NK-92 (cell line): ENCODE measurements around the gene CNIH1.
A peak's percentile ranks its signal among the peaks of the same experiment; 100 is the strongest.

Source experiments
- DNase-seq: peaks from one replicate; lab custom pipeline; 2025; ENCODE audit not compliant: unreplicated experiment; lab: John Stamatoyannopoulos, UW

The CNIH1 gene

DNA sequence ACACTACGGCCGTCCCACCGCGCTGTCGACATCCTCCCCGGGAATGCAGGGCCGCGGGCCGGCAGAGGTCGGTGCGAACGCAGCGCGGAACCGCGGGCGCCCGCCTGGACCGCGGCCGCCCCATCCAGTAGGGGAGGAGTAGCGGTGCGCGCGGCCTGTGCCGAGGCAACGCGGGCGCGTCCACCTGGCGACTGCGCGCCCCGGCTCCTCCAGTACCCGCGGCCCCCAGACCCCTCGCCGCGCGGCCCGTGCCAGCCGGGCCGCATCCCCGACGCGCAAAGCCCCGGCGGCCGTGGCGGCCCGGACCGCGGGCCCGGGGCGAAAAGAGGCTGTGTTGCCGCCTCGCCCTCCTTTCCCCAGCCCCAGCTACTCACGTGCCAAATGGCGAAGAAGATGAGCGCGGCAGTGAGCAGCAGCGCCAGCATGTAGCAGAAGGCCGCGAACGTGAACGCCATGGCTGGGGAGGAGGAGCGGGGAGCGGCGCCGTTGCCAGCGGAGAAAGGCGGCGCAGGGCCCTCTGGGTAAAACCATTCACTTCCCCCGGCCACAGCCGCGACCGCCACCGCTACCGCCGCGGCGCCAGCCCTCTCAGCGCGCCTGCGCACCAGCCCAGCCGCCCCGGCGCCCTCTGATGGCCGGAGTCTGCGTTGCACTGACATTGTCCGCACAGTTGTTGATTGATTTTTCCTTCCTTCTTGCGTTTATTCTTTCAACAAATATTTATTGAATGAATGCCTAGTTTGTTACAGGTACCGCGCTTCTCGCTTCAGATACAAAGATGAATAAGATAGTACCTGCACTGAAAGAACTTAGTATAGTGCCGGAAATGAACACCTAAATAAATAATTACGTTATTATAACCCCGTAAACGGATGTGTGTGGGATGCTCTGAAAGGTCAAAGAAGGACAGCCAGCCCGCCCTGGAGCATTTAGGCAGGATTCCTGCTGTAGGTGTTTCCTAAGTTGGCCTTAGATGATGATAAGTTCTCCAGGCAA, at the start of gene CNIH1:
Gene CNIH1, minus strand, starts transcription at position 502 of the 996 bp plus-strand sequence. Its CDS starts 47 bp downstream, at position 455.
- DNase-seq: peak; percentile 49

DNA sequence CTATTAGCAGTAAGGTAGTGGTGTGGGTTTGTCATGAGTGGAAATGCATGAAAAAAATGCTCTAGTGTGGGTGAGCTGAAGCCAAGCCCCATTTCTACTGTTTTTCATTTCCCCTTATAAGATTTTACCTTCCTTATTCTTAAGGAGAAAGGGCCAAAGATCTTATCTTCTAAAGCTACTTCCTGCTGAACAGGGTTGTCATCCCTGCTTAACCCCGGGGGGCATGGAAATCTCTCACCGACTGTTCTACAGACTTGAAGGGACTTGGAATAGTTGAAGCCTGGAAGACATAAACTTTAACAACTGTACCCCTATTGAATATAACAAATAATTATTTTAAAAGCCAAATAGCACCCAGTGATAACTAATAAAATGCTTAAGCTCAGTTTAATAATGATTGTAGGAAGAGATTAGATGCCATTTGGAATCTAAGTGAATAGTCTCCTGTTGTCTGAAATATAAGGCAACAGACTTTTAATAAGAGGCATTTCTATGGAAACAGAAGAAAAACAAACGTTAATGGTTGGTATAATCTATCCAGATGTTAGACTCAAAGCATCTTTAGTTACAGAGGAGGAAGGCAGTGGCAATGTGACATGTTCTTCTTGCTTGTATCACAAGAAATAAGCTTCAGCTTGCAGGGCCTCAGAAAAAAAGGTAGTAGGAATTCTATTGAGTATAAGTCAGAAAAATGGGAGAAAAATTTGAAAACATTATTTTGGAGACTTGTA, 49.4 kb upstream of the CNIH1 start:
- no peak for DNase-seq

DNA sequence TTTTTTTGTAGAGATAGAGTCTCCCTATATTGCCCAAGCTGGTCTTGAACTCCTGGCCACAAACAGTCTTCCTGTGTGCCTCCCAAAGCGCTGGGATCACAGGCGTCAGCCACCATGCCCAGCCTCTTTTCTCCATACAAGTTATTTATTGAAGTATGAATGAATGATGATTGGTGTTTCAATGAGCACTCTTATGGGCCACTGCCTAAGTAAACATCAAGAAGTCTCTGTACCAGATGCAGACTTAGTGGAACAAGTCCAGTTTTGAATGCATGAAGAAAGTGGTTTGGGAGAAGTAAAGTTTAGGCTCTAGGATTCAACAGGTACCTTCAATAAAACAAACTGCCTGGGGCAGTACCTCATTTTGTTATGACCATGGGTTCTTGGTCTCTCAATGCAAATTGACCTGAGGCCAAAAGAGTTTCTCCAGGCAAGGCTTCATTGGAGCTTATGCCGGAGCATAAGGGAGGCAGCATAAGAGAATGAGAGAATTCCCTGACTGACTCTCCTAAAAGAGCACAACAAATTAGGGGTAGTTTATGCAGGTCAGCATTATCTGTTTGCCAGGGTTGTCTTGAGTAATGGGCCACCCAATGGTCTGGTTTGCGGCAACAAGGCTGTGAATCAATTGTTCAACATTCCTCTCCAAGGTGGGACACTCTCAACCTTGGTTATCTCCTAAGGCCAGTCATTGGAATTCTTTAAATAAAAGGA, 48.7 kb upstream of the CNIH1 start:
- DNase-seq: no peak

DNA sequence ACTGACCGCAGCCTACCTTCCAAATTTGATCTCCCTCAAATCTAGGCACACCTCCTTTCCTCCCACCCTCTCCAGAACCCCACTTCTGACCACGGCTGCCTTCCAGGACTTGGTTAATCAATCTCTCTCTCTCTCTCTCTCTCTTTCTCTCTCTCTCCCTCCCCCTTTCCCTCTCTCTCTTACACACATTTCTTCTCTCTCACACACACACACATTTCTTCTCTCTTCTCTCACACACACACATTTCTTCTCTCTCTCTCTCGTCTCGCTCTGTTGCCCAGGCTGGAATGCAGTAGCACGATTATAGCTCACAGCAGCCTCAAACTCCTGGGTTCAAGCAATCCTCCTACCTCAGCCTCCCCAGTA, 48.1 kb upstream of the CNIH1 start:
- no peak for DNase-seq

DNA sequence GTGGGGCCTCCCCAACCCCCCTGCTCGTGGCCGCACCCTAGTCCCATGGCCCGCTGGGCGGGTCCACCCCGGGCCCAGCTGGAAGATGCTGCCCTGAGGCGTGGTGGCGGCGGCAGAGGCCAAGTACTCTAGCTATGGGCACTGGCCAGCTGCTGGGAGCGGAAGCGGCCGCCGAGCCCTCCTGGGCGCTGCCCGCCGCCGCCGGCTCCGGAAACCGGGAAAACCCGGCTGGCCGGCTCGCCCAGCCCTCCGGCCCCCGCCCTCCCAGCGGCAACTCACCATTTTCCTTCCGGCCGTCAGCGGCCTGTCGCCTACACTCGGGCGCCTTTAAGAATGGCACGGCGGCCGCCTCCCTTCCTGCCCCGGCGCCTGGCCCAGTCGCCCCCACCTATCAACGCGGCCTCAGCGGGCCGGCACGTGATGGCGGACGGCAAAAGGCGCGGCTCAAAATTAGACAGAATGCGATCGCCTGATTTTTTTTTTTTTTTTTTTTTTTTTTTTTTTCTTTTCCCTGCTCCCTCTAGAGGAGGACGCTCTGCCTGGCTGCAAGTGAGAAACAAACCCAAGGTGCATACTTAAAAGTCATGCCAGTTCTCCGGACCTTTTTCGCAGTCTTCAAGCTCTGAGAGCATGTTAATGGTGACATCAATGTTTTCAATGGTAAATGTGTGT, 47.6 kb upstream of the CNIH1 start, which contains the start of gene GMFB:
Gene GMFB, minus strand, starts transcription at position 335 of the 672 bp plus-strand sequence. Its CDS starts 53 bp downstream, at position 282.
- DNase-seq: peak; percentile 20

DNA sequence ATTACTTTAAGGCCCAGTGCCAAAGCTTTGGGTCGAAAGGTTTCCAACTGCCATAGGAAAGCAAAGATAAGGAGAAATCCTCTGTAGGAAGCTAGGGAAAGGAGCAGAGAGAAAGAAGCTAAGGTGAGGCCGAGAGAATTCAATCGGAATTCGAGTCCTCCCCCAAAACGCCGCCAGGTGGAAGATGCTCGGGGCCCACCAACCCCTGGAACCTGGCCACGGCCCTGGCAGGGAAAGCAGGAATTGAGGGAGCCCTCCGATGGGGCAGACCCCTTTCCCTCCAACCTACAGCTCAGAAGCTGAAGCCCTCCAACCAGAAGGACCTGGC, 47.1 kb upstream of the CNIH1 start:
- DNase-seq: no peak

DNA sequence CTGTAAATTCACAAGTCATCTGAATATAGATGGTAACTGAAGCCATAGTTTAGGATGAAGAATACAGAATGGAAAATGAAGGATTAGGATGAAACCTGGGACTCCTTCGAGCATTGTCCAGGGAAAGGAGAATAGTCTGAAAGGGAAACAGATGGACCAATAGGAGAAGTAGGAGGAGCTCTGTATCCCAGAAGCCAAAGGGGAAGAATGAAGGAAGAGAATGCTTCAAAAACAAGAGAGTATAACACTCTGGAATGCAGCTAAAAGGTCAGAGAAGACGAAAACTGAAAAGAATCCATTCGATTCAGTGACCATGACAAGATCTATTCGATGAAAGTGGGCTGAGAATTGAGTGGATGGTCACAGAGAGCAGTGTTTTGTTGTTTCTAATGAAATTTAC, 46.6 kb upstream of the CNIH1 start:
- no peak for DNase-seq

DNA sequence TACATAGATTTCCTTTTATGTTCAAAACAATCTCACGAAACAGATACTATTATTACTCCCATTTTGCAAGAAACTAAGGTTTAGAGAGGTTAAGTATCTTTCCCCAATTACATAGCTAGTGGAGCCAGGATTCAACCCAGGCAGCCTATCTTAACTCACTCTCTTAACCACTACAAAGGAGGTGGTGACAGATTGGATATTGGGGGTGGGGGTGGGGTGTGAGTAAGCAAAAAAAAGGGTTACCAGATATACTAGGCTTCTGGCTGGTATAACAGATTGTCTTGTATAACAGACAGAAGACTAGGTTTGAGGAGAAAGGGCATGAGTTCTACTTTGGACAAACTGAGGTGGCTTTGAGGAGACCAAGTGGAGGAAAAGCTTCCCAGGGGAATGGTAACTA, 45.5 kb upstream of the CNIH1 start:
- no peak for DNase-seq

DNA sequence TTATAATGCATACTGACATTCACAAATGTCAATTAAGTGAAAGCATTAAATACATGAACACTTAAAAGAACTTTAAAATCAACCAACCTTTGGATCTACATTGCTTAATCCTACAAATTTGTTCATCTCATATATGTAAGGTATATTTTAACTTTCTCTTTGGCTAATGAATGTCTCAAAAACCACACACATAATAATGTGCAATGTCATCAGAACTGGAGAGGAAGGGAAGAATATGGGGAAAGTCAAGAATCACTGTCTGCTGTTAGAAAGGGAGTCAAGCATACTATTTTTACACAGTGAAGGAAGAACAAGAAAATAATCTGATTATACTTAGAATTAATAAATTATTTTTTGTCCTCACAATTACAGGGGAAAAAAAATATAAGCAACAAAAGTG, 42.7 kb upstream of the CNIH1 start:
- no peak for DNase-seq

DNA sequence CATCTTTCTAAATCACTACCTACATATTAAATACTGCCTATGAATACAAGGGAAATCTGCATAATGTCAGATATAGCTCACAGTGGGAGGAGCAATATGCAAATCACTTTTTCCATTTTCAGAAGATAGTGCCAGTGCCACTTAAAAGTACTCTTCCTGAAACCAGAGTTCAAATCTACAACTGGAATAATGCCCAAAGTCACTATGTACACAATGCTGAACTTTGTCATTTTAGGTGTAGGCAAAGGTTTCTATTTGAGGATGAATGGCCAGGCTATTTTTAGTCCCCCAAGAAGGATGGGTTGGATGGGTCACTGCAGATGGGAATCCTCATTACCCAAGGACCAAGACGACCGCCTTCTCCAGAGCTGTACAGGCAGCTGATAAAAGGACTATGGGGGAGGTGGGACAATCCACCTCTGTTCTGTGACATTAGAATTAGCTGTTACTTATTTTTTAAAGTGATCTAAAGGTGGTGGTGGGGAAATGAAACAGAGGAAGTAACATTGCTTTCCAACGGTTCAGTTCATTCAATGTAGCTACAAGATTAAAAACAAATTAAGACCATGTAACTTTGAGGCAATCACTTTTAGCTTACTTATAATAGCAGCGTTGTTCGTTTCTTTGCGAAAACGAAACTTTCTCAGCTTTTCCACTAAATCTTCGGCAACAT, 42.0 kb upstream of the CNIH1 start:
- no peak for DNase-seq

DNA sequence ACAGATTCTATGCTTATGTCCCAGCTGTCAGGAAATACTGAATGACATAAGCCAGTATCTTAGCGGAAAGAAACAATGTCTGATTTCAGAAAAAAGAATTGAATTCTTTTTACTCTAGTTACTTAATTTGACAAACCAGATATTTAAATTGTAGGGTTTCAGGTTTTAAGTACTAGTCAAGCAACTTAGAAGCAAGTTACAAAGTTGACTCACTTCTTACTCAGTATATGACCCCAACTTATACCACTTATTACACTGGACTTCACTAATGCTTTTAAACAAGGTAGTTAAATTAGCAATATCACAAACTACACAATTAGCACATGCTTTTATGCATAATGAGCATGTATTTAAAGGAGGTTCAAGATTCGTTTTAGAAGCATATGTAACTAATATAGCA, 40.5 kb upstream of the CNIH1 start:
- no peak for DNase-seq

DNA sequence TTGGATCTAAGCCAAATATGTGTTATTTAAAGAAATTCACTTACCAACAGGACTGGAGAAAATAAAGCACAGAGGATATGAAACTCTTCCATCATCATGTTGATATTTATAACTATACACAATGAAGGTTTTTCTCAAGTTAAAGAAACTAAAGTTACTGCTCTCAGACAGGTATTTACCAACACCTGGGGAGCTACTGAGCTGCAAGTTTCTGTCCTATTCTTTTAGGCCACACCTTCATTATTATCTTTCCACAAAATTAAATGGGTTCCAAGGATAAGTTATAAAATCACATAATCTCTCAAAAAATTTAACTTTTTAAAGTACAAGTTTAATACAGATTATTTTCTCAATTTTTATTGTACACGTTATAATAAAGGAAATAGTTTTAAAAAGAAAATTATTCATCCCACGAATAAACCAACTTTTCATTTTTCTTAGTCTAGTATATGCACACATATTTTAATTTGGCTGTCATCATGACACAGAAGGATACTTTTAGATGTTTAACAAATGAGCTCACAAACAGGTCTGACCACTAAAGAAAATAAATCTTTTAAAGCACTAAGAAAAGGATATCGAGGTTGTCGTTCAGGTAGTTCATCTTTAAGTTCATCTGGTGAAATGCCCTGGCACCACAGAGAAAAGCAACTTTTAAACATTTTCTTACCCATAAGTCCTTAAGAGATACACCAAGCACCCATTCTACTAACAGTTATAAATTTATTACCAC, 39.8 kb upstream of the CNIH1 start:
- DNase-seq: no peak

DNA sequence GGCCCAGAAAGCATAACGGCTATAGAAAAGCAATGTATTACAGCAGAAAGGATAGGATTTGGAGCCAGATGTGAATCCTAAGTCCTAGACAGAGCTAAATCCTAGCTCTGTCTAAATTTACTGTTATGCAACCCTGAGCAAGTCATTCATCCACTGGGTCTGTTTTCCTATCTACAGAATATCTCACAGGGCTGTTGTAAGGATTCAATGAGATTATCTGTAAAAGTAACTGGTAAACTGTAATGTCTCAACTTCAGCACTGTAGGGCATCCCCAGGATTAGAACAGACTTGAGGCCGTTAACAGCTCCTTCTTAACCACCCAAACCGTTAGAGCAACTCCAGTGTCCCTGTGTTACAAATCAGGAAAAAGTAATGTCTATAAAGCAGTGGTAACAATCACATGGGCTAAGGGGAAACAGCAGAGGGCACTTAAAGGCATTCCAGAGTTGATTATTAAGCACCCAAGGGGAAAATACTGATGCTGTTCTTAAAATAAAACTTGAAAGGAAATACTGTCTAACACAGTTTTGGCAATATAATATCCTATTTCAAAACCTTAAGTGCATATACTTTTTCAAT, 37.6 kb upstream of the CNIH1 start:
- no peak for DNase-seq

DNA sequence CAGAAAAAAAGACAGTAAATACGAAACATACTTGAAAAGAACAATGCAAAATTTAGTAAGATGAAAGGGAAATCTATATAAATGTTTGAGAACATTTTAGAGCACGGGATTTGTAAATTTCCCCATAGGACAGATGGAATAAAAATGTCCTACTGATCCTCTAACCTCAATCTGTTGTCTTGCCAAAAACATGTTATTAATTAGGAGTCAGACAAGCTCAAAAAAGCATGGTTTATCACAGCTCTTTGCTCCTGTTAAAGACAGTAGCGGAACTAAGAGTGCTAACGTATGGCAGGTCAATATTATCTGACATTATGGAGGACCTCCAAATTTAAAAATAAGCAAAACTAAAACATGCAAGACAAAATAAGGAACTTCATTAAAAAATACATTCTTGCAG, 34.7 kb upstream of the CNIH1 start:
- no peak for DNase-seq

DNA sequence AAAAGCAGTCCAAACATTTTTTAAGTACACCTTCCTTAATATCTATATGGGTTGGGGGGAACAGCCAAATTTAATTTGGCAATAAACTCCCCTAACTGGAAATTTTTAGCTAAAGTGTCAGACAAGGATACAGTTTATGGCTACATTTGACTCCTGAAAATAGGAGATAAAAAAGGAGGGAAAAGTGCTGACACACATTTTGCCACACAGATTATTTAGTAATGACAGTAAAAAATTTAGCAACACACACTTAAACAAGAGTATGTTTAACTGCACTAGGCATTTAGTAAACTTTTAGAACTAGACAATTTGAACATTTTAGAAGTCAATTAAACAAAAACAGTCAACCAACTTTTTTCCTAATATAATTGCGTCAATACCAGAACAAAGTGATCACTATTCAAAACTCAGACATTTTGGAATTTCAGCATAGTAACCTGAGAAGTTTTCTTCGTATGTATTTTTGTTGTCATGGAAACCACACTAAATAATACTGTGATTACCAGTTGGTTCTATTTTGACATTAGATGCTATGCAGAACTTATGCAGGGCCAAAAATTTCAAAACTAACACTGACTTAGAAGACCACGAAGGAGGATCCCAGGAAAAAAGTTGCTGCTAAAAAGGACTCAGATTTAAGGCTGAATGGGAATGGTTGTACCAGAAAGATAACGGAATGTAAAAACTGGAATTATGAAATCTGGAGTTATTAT, 34.2 kb upstream of the CNIH1 start:
- no peak for DNase-seq

DNA sequence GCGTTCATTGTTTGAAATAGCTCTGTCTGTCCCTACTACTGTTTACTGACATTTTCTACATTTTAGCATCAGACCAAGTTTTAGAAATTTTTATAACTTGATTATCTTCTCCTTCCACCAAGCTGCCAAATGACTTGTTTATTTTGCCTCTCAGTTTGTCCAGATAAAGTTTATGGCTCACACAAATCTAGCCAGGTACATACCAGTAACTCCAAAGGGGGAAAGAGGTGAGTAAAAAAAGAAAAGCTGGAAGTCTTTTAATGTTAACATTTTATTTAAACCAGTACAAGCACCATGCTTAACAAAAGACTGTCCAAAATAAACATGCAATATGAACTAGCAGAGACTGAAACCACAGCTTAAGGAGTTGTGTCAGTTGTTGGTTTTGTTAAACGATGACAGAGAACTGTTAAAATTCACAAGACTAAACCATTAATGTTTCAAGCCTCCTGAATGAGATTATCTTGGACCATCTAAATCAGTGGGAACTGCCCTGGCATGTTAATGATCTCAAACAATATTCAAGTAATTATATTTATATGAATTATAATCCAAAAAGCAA, 33.1 kb upstream of the CNIH1 start:
- no peak for DNase-seq

DNA sequence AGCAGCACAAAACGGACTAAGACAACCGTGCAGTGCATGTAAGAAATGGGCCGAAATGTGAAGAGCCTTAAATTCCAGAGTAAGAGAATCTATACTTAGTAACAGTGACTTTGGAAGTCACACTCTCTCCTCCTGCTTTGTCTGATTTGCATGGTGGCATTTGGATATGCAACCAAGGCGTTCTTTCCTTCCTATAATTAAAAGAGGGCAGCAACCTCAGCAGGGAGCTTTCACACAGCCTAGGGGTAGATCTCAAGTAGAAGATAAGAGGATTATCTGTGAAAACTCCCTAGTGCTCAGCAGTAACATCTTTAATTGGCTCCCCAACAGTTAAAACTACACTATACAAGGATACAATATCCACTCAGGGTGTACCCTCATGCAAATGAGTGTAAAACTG, 31.1 kb upstream of the CNIH1 start:
- no peak for DNase-seq

DNA sequence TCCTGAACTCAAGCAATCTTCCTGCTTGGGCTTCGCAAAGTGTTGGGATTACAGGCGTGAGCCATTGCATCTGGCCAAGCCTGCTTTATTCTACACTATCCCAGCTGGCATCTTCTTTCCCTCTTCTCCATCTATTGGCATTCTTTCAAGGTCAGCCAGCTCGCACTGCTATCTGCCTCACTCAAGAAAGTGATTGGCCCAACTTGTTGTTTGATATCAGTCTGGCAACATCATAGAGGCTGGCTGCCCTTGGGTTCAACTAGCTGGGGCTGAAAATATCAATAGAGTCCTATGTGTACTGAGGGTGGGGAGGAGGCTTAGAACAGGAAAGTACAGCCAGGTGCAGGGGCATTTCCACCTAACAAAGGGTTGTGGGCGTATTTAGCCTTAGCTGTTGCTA, 30.5 kb upstream of the CNIH1 start:
- no peak for DNase-seq

DNA sequence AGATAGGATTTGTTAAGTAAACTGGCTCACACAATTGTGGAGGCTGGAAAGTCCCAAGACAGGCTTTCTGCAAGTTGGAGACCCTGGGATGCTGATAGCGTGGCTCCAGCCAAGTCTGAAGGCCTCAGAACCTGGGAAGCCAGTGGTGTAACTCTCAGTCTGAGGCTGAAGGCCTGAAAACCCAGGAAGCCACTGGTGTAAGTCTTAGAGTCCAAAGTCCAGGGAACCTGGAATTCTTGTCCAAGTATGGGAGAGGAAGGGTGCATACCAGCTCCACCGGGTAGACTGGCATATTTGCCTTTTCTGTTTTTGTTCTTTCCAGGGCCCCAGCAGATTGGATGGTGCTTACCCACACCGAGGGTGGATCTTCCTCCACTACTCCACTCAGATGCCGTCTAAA, 29.5 kb upstream of the CNIH1 start:
- no peak for DNase-seq
